Inflammatory macrophage treated with lipopolysaccharide for 1 hour (primary cell): ENCODE data around the gene EVC2.

Experiments used
- DNase-seq, 2 donors: peaks; one replicate each; pipeline ENCODE4 v3.0.0-alpha.2; 2020 to 2022

The EVC2 gene

DNA sequence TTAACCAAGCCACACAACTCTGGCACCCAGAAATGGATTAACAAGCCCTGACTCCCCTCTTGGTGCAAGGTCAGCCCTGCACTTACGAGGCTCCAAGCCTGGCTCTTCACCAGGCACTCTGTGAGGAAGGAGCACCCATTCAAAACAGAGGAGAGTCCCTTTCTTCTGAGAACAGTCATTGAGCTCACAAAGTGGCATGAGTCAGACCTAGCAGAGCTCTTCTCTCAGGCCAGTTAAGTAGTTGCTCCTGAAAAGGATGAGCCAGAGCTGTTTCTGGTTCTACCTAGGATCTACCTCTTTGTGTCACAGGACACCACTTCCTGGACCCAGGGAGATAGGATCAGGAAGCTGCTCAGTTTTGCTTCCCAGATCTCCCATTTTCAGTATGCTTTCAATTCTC lies 48.2 kb downstream of the EVC2 start:
- no peak for DNase-seq

DNA sequence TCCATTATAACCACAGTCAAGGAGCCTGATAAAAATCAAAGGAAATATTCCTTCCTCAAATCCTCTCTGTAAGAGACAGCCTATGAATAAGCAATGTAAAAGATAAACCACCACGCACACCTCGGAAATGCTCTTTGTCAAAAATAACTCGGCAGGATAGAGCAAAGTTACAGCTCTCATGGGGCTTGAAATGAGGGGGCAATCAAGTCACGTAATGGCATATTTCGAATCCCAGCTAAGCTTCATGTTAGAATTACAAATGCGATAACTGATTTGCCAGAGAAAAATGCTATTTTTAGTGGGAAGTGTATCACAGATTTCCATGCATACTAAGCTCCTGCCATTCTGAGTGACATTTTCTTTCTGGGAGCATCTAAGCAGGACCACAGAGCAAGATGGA lies 49.4 kb downstream of the EVC2 start:
- no peak for DNase-seq

DNA sequence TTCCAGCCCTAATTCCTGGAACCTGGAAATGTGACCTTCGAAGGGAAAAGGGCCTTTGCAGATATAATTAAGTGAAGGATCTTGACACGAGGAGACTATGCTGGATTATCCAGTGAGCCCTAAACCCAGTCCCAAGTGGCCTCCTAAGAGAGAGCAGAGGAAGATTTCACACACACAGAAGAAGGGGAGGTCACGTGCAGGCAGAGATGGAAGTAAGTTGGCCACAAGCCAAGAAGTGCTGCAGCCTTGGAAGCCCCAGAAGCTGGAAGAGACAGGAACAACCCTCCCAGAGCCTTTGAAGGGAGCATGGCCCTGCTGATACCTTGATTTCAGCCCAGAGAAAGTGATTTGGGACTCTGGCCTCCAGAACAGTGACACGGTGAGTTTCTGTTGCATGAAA lies 51.9 kb downstream of the EVC2 start:
- DNase-seq: no peak

DNA sequence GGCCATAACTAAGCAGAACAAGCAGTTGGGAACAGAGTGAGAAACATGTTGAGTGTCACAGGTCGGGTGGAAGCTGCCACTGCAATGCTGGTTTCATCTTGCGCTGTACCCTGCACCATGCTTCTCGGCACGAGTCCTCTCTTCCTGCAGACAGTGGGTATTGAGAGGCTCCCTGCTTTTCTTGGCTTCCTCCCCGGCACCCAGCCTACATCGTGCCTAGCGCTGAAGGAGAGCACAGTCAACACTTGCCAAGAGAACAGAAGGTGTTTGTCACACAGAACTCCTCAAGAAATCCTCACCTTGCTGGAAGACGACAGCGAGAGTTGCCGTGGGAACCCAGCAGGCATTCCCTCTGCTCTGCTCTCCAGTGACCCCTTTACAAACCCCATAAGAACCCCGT lies 53.6 kb downstream of the EVC2 start:
- no peak for DNase-seq

DNA sequence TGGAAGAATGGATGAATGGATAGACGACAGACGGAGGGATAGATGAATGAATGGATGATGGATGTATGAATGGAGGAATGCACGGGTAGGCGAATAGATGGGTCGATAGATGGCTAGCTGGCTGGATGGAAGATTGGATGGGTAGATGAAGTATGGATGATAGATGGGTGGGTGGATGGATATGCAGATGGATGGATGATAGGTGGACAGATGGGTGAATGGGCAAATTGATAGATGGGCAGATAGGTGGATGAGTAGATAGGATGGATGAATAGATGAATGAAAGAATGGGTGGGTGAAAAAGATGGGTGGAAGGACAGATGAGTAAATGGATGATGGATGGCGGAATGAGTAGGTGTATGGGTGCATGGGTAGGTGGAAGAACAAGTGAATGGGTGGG lies 57.3 kb downstream of the EVC2 start:
- DNase-seq: no peak

DNA sequence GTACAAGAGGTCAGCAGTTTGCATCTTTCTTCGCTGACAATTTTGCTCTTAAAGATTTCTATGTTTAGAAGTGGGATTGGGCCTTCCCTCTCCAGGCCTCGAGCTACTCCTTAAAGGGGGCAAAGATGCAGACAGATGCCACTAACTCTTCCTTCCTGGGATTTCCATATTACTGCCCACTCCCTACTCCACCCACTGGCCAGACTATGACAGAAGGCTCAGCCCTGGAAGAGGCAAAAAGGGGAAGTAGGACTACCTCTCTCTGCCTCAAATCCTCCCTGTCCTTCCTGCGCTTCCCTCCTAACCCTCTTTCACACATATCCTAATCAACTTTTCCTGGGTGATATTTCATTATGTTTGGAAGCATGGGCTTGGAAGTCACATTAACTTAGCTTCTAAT lies 58.3 kb downstream of the EVC2 start:
- DNase-seq: peak; percentile 45 to 60

DNA sequence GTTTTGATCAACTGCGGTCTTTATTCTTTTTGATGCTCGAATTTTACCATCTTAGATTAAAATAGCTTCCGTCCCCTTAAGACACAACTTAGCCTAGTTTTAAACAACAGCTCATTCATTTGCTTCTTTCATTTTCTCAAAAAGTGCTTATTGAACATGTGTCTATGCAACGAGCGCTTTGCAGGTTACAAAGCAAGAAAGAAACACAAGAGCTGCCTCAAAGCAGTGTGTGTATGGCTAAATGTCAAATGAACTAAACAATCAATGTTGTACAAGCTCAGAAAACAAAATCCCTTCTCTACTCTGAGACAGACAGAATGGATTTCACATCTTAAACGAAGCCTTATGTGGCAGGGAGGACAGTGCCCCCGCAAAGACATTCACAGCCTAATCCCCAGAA lies 61.0 kb downstream of the EVC2 start:
- DNase-seq: no peak

DNA sequence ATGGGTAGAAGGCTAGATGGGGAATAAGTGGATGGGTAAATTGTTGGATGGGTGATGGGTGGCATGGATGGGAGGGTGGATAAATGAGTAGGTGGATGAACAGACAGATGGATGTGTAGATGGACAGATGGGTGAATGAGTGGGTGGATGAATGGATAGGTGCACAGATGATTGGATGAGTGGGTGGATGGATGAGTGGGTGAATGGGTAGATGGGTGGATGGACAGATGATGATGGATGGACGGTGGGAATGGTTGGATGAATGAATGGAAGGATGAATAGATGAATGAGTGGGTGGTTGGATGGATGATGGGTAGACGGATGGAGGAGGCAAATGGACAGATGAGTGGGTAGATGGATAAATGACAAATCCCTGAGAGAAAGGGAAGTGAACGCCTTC lies 68.3 kb downstream of the EVC2 start:
- no peak for DNase-seq

DNA sequence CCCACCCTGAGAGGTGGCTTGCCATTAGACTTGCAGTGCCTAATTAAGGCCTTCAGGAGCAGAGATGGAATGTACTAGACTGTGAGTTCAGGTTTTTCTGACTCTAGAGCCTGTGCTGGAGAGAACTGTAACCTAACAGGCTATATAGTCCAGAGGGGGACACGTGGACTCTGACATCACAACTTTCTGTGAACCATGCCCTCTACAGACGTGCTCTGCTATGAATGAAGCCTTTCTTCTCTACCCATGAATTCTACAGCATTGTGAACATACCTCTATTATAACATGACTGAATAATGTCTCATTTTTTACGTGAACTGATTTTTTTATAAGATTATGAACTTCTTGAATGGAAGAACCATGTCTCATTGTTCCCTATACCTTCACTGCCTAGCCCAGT lies 68.8 kb downstream of the EVC2 start:
- no peak for DNase-seq

DNA sequence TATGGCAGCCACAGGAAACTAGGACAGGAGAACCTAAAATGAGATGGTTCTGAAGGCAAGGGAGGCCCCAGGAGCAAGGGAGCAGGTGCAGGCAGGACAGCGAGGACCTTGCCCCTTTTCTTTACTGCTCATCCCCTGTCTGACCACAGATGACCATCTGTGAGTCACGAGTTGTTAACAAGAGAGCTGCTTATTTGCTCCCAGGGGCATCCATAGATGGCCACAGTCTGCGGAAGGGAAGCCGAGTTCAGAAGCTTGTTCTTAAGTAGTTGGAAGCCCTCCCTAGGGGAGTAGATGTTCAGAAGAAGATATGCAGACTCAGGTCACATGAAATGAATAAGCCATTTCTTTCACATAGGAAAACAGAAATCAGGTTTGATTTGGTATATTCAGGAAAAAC lies 69.4 kb downstream of the EVC2 start:
- no peak for DNase-seq

DNA sequence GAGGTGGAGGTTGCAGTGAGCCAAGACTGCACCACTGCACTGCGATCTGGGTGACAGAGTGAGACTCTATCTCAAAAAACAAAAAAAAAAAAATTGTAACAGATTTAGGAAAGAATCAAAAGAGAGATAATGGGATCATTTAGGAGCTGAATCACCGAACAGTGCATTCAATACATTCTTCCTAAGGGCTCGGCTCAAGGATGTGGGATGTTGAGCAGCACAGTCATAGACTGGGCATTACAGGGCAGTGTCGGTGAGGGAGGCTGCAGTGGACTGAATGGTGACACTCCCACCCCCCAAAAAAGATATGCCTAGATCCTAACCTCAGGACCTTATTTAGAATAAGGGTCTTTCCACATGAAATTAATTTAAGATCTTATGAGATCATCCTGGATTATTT lies 70.0 kb downstream of the EVC2 start:
- DNase-seq: no peak

DNA sequence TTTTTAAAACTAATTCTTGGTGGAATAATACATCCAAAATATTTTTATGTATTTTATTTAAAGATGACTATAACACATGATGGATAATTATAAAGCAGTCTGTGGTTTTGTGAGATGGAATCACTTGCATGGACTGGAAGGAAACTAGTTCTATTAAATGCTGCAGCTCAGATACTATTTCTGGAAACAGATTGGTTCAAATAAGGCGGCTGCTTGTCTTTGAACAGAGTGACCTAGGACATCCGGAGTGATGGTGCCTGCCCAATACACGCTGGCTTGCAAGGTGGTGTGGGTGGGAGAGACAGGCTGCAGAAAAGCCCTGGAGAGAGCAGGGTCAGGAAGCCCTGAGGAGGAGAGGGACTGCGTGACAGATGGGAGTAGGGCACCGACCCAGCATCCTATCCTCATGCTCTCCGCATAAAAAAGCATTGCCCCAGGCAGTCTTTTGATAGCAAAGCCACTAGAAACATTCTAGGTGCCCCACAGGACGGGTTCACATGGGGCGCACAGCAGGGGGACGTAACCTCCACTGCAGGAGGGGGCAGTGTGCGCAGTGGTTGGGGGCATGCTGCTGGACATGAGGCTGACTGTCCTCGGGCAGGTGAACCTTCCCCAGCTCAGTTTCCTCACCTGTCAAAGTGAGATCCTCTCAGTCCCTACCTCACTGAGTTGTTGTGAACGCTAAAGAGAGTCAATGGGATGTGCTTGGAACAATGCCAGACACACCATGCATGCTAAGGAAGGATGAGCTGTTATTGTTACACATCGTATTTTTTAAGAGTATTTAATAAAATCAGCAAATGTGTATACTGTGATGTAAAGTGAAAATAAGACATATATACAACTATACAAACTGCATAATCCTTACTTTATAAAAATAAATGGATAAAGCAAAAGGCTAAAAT lies 71.3 kb downstream of the EVC2 start:
- DNase-seq: no peak

DNA sequence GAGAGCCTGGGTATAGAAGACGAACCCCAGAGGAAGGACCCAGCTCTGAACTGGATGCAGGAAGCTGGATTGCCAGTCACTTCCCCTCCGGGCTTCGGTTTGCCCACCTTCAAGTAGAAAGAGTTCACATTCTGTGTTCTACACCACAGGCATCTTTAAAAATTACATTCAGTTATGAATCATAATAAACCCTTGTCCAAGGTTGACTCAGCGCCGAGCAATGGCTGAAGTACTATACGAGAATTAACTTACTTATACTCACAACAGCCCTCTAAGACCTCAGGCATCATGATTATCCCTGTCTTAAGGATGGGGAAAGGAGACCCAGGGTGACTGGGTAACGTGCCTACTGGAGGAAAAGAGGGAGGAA lies 72.5 kb downstream of the EVC2 start:
- DNase-seq: no peak

DNA sequence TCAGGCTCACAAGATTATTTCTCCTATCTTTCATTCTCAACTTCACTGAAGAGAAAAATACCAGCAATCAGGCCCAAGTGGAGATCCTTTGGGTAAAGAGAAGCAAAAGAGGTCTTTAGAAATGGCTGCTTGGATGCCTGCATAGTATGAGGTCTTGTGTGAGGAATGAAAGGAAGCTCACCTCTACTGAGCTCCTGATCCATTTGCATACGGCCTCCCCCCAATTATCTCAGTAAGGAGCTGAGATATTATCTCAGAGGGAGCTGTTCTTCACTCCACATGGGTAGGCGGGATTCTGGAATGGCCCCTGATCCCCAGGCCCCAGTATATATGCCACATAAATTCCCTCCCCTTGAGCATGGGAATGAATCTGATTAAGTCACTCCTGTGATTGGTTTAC lies 75.8 kb downstream of the EVC2 start:
- DNase-seq: no peak

DNA sequence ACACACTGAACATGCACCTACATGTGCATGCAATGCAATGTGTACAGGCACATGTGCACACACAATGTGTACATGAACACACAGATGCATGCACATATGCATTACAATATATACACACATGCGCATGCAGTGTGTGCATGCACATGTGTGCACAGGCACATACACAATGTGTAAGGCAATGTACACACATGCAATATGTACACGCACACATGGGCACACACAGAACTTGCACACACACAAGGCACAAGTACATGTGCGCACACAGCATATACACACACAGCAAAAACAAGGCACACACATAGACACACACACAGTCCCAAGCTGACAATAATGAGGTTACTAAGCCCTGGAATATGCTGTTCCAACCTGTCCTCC lies 76.3 kb downstream of the EVC2 start:
- no peak for DNase-seq

DNA sequence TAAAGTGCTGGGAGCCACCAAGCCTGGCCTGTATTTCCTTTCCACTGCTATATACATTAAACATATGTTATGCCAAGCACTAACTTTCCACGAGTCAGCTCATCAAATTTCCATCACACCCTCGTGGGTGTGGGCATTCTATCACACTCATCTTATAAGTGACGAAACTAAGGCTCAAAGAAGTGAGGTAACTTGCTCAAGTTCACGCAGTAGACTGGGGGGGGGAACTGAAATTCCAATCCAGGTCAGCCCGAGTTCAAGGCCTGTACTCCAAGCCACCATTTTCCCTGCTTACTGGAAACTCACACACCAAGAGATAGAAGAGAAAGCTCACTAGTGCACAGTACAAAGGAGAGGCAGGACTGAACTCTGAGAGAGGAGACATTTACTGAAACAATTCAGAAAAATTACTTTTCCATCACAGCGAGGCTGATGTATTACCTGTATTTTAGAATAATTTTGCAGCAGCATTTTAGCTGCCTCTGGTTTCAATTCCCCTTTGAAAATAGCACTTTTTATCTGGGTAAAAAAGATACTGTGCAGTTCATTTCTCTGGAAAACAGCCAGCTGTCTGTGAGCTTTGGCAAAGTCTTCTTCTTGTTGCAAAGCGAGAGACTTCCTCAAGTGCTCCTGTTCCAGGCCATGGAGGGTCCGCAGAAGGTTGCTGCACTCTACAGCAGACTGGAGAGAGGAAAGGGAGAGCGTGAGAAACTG lies 76.8 kb downstream of the EVC2 start:
- DNase-seq: peak in 1 of 2 donors; percentile 3

DNA sequence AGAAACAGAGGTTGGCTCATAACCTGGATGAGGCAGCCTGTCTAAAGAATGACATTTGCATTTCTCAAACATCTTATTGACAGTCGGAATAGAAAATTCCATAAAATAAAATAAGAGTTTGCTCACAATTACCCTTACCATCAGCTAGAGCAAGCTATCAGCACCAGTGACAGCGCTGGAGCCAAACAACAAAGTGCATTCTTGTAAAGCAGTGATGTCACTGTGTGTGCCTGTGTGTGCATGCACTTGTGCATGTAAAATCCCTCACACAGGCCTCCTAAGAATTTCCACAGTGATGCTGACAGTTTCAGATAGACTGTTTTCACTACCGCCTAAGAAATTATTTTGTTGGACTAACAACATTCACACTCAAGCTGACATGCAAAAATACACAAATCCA lies 77.6 kb downstream of the EVC2 start:
- DNase-seq: no peak

DNA sequence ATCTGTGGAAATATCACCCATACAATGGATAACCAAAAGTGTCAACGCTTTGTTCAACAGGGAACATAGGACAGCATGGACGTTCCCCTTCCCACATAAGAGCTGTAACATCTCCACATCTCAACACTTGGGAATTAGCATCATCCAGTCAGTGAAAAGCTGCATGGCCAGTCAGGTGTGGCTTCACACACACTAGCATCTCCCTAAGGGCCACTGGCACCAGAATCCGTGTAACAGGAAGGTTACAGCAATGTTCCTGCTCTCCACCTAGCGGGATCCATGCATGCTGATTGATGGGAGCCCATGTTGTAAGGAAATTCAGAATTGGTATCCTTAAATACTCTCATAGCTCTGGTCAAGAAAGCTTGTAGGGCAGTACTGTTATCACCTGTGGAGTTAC lies 78.8 kb downstream of the EVC2 start:
- DNase-seq: no peak

DNA sequence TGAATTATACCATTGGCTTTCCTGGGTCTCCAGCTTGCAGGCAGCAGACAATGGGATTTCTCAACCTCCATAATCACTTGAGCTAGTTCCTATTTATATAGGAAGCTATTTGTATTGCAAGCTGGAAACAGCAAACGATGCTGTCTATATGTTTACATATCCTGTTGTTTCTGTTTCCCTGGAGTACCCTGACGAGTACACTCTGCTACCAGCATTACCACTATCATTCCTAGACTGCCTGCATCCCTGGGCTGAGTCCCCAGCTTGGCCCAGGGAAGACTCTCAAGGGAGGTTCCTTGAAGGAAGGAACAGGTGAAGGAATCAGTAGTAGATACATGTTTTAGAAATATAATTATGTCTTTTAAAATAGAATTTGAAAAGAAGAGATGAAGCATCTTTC lies 81.4 kb downstream of the EVC2 start:
- no peak for DNase-seq

DNA sequence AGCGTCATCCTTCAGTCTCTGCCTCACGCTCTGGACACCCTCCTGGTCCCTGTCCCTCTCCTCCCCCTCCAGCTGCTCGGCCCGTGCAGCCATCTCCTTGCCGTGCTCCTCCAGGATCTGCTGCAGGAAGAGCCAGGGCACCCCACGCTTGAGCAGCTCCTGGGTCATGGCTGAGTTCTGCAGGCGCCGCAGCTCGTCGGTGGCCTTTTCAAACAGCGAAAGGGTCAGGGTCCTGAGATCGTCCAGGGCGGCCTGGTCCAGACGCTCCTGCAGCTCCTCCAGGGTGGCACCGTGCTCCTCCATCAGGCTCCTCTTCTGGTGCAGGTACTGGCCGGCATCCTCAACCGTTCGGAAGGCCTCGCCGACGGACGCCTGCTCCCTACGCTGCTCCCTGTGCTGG lies 85.8 kb downstream of the EVC2 start:
- DNase-seq: no peak

DNA sequence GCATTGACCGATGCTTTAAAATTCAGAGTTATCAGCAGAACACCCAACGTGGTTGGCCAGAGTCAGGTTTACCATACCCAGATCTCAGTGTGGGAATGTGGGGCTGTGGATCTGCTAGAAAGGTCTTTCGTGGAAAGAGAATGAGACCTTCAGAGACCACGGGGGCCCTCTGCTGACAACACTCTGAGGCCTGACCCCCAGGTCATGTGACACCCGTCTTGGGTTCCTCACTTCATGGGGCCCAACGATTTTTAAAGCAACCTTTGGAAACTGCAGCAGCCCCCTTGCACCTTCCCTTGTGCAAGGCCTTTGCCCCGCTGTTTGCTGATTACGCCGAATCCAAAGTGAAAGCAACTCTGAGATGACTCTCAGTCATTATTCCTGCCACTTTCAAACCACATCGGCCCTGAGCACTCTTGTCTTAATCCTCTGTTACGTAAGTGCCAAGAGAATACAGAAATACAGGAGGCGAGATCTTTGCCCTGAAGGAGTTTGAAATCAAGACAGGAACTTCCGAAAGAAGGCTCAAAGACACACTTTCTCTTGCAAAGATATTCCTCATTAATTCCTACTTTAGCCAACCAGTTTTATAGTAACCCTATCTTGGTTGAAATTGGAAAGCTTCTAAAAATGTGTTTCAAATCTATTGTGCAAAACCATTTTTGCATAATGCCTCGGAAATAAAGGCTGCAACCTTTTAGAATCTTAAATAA lies 88.3 kb downstream of the EVC2 start:
- no peak for DNase-seq

DNA sequence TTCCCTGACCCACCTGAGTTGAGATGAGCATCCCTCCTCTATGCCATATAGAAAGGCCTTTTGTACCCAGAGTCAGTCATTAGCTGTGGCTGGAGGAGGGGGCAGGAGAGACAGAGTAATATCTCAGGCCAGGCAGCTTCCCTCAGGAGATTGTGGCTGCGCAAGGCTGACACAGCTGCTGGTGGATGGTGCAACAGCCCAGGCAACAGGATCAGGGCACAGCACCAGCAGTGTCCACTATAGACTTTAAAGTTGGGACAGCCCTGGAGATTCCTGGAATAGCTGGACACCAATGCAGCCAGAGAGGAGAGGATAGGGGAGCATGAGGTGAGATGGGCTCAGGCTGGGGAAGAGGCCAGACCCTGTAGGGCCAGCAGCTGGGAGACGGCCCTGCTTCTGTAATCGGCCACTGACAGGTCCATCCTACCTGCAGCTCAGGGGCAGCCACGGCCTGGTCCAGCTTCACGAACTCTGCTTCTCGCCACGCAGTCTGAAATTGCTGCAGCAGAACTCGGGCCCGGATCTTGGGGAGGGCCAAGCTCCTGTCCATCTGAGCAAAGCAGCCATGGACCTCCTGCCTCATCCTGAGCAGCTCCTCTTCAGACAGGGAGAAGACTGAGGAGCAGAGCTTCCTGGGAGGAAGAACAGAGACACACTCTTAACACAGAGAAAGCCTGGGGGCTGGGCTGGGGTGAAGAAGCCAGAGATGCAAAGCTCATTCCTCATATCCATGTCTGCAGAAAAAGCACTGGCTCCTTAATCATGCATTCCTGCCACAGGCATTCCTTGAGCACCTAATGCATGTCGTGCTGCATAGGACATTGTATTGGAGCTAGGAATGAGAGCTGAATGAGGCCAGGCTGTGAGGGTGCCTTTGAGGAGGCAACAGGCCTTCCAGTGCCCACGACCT lies 90.1 kb downstream of the EVC2 start:
- DNase-seq: no peak
